Epithelial cell of proximal tubule (primary cell): ENCODE data around the gene SPCS2. TPM values are rescaled to one million over a fixed set of nuclear protein-coding genes. Genes with fewer than 3 reads are reported as not detected.
A peak's percentile ranks its signal among the peaks of the same experiment; 100 is the strongest.
"Not testable (repeated sequence)": the region's sequence is repeated elsewhere in the genome, so short reads cannot be mapped to it uniquely, and the experiment has no call there.

Experiments
- DNase-seq: peaks from one replicate; pipeline ENCODE4 v3.0.0-alpha.2; 2011; ENCODE audit warnings: low read depth
- H3K4me3 ChIP-seq: 2 replicates; pipeline ENCODE4 v1.5.1; 2011; ENCODE audit warnings: low read depth, mild to moderate bottlenecking, low read length
- total RNA-seq: library from RNA; depleted of rRNA; stranded (reverse); fragments of >200 nt; gene quantifications from 2 replicates; pipeline ENCODE4 v1.2.3, GENCODE V29; 2015
- TF ChIP-seq, protein P1 (sequence below): conservative IDR thresholded peaks from 2 replicates; pipeline ENCODE4 v1.5.1; 2012; ENCODE audit warnings: low read depth, mild to moderate bottlenecking, low read length

Gene SPCS2
- total RNA-seq, 1 donor from 2014 or later: 42.8 TPM

DNA sequence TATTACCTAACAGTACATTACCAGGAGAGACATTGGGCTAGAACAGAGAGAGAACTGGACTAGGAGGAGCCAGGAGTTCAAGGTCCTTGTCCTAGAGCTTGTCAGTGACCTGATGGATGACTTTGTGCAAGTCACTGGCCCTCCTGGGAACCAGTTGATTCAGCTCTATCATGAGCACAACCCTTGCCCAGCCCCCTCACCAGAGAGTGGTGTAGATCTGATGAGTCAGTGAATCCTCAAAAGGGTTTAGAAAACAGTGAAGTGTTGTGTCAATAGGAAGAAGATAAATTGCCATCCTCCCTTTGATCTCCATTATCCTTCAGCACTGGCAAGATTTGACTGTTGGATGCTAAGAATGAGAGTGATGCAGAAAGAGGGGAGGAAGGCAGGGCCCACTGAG is 64.0 kb downstream of the SPCS2 start:
- TF ChIP-seq, protein P1, sequence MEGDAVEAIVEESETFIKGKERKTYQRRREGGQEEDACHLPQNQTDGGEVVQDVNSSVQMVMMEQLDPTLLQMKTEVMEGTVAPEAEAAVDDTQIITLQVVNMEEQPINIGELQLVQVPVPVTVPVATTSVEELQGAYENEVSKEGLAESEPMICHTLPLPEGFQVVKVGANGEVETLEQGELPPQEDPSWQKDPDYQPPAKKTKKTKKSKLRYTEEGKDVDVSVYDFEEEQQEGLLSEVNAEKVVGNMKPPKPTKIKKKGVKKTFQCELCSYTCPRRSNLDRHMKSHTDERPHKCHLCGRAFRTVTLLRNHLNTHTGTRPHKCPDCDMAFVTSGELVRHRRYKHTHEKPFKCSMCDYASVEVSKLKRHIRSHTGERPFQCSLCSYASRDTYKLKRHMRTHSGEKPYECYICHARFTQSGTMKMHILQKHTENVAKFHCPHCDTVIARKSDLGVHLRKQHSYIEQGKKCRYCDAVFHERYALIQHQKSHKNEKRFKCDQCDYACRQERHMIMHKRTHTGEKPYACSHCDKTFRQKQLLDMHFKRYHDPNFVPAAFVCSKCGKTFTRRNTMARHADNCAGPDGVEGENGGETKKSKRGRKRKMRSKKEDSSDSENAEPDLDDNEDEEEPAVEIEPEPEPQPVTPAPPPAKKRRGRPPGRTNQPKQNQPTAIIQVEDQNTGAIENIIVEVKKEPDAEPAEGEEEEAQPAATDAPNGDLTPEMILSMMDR: no peak

DNA sequence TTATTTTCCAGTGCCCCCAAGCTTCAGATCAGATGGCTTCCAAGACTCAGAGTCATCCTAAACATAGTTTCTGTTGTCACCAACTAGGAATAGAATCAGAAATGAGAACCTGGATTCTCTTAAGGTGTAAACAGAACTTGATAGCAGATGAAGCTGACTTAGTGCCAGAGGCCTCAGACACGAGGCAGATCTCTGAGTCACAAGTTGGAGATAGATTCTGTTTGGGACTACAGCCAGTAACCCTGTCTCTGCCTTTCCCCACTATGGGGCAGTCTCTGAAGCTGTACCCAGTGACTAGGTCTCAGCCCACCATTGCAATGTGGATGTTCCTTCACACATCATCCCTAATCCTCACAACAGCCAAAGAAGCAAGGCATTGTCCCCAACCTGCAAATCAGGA is 65.1 kb downstream of the SPCS2 start:
- no peak overlapping the region for H3K4me3 ChIP-seq
- TF ChIP-seq, protein P1: peak; percentile 37
- DNase-seq: peak; percentile 45

More for the DNA sequence above, 64.0 kb downstream of the SPCS2 start:
- no peak for DNase-seq
- H3K4me3 ChIP-seq: no peak overlapping the region

DNA sequence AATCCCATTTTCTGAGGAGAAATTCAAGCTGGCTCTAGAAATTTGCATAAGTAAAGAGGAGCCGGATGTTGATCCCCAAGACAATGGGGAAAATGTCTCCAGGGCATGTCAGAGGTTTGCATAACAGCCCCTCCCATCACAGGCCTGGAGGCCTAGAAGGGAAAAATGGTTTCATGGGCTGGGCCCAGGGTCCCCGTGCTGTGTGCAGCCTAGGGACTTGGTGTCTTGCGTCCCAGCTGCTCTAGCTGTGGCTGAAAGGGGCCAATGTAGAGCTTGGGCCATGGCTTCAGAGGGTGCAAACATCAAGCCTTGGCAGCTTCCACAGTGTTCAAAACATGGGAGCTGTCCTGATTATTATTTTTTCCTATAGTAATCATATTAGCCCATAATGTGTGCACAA is 70.1 kb downstream of the SPCS2 start:
- DNase-seq, H3K4me3 ChIP-seq: not testable (repeated sequence)

DNA sequence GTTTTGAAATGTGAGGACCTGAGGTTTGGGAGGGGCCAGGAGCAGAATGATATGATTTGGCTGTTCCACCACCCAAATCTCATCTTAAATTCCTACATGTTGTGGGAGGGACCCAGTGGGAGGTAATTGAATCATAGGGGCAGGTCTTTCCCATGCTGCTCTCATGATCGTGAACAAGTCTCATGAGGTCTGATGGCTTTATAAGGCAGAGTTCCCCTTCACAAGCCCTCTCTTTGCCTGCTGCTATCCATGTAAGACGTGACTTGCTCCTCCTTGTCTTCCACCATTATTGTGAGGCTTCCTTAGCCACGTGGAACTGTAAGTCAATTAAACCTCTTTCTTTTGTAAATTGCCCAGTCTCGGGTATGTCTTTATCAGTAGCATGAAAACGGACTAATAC is 71.3 kb downstream of the SPCS2 start:
- DNase-seq, H3K4me3 ChIP-seq: not testable (repeated sequence)

DNA sequence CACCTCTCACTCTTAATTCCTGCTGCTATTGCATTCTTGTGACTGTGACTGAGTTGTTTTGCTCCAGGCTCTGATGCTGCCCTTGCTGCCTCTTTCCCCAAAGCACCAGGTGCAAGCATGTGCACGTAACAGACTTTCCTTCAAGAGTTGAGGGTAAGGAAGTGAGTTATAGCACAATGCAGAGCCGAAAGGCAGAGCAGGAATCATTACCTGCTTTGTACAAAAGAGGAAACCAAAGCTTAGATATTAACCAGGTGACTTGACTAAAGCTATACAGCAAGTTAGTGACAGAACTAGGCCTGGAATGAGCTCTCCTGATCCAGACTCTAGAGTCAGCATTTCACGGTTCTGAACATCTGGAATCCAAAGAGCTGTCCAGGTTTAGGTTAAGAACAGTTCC is 73.2 kb downstream of the SPCS2 start:
- peak; percentile 52 for DNase-seq
- TF ChIP-seq, protein P1: no peak
- no peak overlapping the region for H3K4me3 ChIP-seq

DNA sequence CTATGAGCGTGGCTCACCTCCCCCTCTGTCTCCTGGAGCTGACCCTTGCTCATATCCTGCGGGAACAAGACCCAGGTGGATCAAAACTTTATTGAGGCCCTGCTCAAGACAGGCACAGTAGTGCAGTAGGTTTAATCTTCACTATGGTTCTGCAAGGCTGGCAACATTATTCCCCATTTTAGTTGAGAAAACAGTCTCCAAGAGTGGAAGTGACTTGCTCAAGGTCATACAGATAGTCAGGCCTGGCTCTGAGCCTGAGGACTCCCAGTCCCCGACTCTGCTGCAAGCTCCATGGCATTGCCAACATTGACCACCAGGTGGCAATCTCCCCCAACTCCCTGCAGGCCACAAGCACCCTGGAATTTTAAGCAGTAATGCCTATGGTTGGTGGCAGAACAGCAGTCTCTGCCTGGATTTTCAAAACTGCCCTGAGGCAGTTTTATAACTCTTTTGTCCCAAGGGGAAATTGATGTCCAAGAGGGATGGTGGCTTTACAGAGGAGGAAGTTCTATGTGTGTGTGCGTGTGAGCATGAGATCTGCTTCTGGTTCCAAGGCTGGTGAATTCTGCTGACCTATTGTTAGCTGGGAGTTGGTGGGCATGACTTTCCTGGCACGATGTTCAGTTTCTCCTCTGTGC is 73.8 kb downstream of the SPCS2 start:
- peak; percentile 64 for DNase-seq
- no peak overlapping the region for H3K4me3 ChIP-seq
- TF ChIP-seq, protein P1: peak; percentile 99

DNA sequence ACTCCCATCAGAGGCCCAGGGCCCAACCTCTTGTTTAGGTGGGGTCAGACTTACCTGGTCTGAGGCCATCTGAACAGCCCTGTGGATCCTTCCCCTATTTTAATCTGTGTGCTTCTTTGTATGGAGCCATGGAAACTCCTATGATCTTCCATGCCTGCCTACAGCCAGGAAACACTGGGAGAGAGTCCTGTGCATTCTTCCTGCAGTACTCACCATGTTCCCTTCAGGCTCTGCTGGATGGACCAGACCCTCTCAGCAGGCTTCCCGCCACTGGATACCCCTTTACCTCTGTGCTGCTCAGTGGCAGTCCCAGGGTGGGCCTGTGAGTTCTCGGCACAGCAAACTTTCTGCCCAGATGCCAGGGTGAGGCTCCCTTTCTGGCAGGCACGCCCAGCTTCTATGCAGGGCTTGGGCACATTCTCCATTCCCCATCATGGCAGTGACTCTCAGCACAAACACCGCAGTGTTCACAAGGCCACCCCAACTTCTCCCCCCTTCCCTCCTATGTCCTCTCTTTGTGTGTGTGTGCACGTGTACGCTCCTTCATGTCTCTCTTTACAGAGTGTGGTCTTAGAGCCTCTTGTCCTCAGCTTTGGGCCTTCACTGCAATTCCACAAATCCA is 74.5 kb downstream of the SPCS2 start:
- H3K4me3 ChIP-seq: no peak overlapping the region
- DNase-seq: no peak
- TF ChIP-seq, protein P1: no peak

DNA sequence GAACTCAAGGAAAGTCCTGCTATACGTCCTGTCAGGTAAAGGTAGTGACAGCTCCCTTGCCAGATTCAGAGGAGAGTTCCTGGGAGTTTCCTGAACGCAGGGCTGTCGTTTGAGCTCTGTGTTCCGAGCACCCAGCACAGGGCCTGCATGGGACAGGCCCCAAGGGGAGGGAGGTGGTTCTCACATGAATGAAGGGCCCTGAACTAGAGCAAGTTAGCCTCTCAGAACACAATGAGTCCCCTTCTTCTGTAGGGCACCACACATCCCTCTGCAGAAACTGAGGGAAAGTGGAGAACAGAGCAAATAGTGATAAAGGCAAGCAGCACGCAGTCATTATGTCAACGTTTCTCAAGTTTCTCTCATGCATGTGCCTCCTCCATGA is 75.0 kb downstream of the SPCS2 start:
- no peak for DNase-seq
- H3K4me3 ChIP-seq: no peak overlapping the region
- TF ChIP-seq, protein P1: no peak
